Activated T-cell treated with anti-CD3 and anti-CD28 coated beads for 4 hours (primary cell): ENCODE data around the gene BICC1.

Experiments
- DNase-seq: peaks from one replicate; pipeline ENCODE4 v3.0.0-alpha.2; 2020

The BICC1 gene

DNA sequence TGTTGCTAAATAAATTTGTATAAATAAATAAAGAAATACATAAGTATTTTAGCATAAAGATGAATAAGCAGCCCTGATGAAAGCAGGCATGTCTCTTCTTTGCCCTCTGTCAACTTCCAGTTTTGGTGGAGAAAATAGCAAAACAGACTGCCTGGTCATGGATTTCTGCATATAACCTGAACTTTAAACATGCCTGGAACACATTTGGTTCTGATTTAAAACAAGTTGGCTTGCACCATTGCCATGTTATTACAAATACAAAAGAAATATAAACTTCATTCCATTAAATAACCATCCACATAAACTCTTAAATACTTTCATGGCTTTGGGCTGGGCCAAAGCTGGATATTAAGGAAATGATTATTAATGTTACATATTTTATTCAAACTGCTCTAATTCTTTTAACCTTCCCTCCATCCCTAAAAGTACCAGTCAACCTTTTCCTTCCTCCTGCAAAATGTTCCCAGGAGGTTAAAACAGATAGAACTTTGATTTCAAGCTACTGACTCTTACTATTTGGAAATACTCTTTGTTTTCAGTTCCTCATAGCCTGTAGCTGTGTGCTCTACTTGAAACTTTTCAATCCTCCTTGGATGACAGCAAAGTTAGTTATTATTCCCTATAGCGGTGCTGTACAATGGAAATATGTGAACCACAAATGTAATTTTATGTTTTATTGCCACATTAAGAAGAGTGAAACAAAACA lies 96.3 kb downstream of the BICC1 start:
- no peak for DNase-seq

- DNase-seq: no peak
These were observed 97.0 kb downstream of the BICC1 start for GRCh38 chr10:58609532-58610150.

DNA sequence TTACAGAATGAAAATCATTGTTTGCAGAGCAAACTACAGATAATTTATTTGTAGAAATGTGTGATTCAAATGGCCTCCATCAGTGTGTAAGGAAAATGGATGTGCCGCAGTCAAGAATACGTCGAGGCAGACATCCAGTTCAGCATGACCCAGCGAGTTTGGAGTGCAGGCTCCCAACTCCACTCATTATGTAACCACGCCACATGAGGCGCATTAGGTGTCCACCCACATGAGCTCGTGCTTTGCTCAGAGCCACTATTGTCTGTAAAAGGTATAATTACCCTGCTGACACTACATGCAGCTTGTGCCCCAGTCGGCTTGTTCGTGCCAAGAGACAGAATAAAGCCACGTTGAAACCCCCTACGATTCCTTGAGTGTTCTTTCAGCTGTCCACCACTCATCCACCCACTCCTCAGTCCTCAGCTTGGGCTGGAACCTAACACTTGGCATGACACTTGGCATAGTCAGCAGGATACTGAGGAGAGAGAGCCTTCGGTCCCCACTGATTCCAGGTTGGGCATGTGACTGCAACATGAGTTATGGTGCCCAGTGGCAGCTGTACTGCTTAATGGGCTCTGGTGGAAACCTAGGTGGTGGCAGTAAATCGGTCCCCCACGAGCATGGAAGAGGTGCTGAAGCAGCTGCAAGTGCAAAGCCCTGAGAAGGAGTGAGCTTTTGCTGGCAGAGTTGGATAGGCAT lies 102.7 kb downstream of the BICC1 start:
- DNase-seq: no peak

- DNase-seq: no peak
These were observed 105.5 kb downstream of the BICC1 start for GRCh38 chr10:58618158-58618676.

DNA sequence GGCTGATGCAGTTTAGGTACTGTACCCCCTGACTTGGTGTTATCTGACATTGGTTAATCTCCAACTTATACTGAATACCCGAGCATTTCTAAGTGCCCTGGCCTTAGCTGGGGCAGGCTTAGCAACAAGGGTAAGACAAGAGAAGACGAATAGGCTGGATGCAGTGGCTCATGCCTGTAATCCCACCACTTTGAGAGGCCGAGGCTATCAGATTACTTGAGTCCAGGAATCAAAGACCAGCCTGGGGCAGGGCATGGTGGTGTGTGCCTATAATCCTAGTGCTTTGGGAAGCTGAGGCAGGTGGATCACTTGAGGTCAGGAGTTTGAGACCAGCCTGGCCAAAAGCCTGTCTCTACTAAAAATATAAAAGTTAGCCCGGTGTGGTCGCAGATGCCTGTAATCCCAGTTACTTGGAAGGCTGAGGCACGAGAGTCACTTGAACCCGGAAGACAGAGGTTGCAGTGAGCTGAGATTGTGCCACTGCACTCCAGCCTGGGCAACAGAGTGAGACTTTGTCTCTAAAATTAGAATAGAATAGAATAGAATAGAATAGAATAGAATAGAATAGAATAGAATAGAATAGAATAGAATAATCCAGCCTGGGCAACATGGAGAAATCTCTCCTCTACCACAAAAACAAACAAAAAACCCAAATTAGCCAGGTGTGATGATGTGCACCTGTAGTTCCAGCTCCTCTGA lies 108.9 kb downstream of the BICC1 start:
- DNase-seq: no peak

- DNase-seq: no peak
These were observed 109.6 kb downstream of the BICC1 start for GRCh38 chr10:58622246-58622645.

- DNase-seq: no peak
These were observed 112.4 kb downstream of the BICC1 start for GRCh38 chr10:58625070-58625469.

- DNase-seq: no peak
These were observed 114.7 kb downstream of the BICC1 start for GRCh38 chr10:58627392-58627791.

DNA sequence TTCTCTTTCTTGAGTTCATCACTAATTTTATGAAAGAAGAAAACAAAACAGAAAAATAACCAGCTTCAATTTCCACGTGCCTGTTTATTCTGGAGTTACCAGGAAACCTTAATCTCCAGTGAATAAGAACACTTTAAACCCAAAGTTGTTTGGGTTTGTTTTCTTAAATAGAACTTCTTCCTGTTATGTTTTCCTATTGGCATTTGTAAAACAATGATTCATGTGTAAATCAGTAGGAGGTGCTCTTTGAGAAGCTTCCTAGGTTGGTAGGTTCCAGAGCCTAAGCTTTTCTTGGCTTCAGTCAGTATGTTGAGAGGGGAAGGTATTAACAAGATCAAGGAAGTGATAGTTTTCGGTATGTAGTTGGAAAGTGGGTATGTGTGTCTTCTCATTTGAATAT lies 119.0 kb downstream of the BICC1 start:
- no peak for DNase-seq

DNA sequence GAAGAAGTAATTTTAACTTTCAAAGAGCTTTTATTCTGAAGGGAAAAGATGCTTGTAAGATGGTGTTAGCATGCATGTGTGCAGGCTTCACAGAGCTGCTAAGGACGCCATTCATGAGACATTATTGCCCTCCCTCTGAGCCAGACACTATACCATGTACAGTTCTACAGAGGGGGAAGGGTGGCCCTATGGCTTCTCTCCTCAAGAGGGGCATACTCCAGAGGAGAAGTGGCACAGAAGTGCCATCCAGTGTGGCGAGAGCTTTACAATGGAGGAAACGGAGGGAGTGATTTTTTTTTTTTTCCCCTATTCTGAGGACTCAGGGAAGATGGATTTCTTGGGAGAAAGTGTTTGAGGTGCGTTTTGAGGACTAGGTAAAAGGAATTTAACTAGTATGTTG lies 119.5 kb downstream of the BICC1 start:
- no peak for DNase-seq

DNA sequence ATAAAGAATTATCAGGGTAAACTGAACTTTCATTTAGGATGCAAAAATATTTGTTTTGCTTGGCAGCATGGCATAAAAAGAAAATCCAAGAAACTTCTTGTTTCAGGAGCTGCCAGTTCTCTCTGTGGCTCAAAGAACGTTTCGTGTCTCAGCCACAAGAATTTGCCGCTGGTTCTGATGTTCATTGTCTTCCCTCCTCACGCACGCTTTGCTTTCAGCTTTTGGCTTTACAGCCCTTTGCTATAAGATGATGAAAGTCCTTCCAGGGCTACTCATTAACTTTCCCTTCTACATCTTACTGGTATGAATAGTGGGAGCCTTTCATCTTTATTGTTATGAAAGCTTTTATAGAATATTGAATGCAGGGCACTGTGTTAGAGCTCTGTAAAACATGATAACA lies 124.7 kb downstream of the BICC1 start:
- no peak for DNase-seq

DNA sequence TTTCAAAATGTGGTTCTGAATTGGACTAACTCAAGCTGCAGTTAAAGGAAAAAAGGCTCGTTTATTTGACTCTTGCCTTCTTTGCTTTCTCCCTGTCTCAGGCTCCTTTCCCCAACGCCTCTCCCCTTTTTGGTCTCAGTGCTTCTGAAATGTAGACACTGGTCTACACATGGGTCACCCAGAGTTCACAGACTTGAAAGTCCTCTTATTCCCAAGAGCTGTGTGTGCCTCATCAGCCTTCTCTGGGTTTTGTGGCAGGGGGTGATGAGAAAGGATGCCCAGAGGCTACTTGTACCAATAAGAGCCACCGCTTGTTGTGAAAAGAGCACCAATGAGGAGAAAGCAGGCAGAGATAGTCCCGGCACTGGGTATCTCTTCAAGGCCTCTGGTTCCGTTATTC lies 125.7 kb downstream of the BICC1 start:
- DNase-seq: no peak

- DNase-seq: no peak
These were observed 128.4 kb downstream of the BICC1 start for GRCh38 chr10:58641095-58641531.

GRCh38 chr10:58641708-58642107 lies 129.0 kb downstream of the BICC1 start:
- DNase-seq: no peak

GRCh38 chr10:58642283-58642682 lies 129.6 kb downstream of the BICC1 start:
- DNase-seq: no peak

GRCh38 chr10:58642916-58643428 lies 130.3 kb downstream of the BICC1 start:
- no peak for DNase-seq

DNA sequence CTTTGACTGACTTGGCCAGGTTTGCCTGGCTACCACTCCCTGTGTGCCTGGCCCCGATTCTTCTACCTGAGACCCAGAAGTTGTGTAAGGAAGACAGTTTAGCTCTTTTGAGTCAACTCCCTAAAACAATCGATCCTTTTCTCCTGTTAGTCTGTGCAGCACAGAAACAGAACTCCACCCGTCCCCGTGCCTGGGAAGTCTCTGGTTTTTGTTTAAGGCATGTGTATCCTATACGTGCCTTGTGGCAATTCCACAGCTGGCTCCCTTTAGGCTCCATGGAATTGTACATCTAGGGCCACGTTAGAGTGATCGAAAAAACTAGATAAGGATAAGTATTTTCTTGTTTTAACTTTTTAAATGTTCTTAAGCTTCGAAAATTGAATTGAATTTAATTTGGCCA lies 131.6 kb downstream of the BICC1 start:
- DNase-seq: no peak

GRCh38 chr10:58645416-58646146 lies 132.9 kb downstream of the BICC1 start:
- no peak for DNase-seq

- DNase-seq: no peak
These were observed 134.9 kb downstream of the BICC1 start for GRCh38 chr10:58647376-58648112.

- no peak for DNase-seq
These were observed 135.5 kb downstream of the BICC1 start for GRCh38 chr10:58648131-58648530.

GRCh38 chr10:58651040-58651439 lies 138.4 kb downstream of the BICC1 start:
- no peak for DNase-seq

GRCh38 chr10:58651742-58652141 lies 139.1 kb downstream of the BICC1 start:
- DNase-seq: no peak
